Measurements from ENCODE around the gene NUCB2. TPM values are rescaled to one million over a fixed set of nuclear protein-coding genes. Genes with fewer than 3 reads are reported as not detected.

NUCB2 gene
- polyA plus RNA-seq, 3 donors = 8.6 to 41.3 (median 31.4) TPM

GRCh38 chr11:17229481-17230152 lies 46.9 kb upstream of the NUCB2 start:
- 67% methylated on average over 6 of the region's 7 CpGs for WGBS (ENCODE audit: insufficient coverage)
- Mint-ChIP-seq H3K4me1 (peaks cover 12% of the 10 kb centered on the region), H3K27me3 (ENCODE audit: low read depth in 3 of 3) (peaks cover 2 to 8% (median 4%) of the 10 kb centered on the region in 3 donors), H3K36me3 (no peaks in the 10 kb centered on the region), H3K9me3 (no peaks in the 10 kb centered on the region), H3K4me3 (no peak overlapping the region), H3K27ac (no peak overlapping the region)
- TF ChIP-seq CTCF (IDR thresholded peaks at IDR 0.05) = no peak
- no peak for DNase-seq
- Histone ChIP-seq H3K27me3 (ENCODE audit: control insufficient read depth in 2 of 2, insufficient read depth in 2 of 2, low read length in 2 of 2) (no peaks in the 10 kb centered on the region), H3K4me2 (replicated peaks; ENCODE audit: extremely low read depth, low read length, poor library complexity, severe bottlenecking) (no peak overlapping the region), H3K9me3 (replicated peaks in 1 of 2; ENCODE audit: control insufficient read depth in 1 of 2, insufficient read depth in 1 of 2, low read length in 2 of 2) (no peaks in the 10 kb centered on the region), H3K27ac (ENCODE audit: low read depth in 1 of 2, low read length in 2 of 2) (no peak overlapping the region), H3K36me3 (replicated peaks in 1 of 2; ENCODE audit: control insufficient read depth in 1 of 2, insufficient read depth in 2 of 2, low read length in 2 of 2) (no peaks in the 10 kb centered on the region), H2AFZ (ENCODE audit: insufficient read depth, low read depth, low read length, poor library complexity, severe bottlenecking) (no peak overlapping the region), H4K20me1 (ENCODE audit: insufficient read depth, low read length) (no peaks in the 10 kb centered on the region), H3K9ac (ENCODE audit: insufficient read depth, low read length, poor library complexity, severe bottlenecking) (no peak overlapping the region), H3K4me3 (replicated peaks in 1 of 3; ENCODE audit: low read depth in 2 of 3, low read length in 3 of 3) (no peak overlapping the region), H3K79me2 (ENCODE audit: insufficient read depth, low read length) (no peaks in the 10 kb centered on the region), H3K4me1 (ENCODE audit: control insufficient read depth in 1 of 2, insufficient read depth in 2 of 2, low read length in 2 of 2) (peaks cover 7 to 15% of the 10 kb centered on the region in 2 donors)
- intact Hi-C loops (cut with micrococcal nuclease) = loop anchor here (5.0 to 10.0 kb wide), 3 partner anchors 125 to 275 kb away; partner anchors contain the start of gene NCR3LG1 (in 1 of the 2)

- Mint-ChIP-seq H3K27me3 (ENCODE audit: low read depth in 3 of 3) (peaks cover 2 to 8% (median 3%) of the 10 kb centered on the region in 3 donors), H3K4me1 (peaks cover 12% of the 10 kb centered on the region), H3K27ac (peak overlapping the region in 1 of 7 donors; percentile 15), H3K4me3 (no peak overlapping the region), H3K9me3 (no peaks in the 10 kb centered on the region), H3K36me3 (no peaks in the 10 kb centered on the region)
- H3K4me3 ChIP-seq (replicated peaks in 1 of 3; ENCODE audit: low read depth in 2 of 3, low read length in 3 of 3) = peak overlapping the region in 1 of 3 experiments; percentile 43
- H3K9ac ChIP-seq (ENCODE audit: insufficient read depth, low read length, poor library complexity, severe bottlenecking) = no peak overlapping the region
- H3K4me2 ChIP-seq (replicated peaks; ENCODE audit: extremely low read depth, low read length, poor library complexity, severe bottlenecking) = no peak overlapping the region
- peaks cover 7 to 15% of the 10 kb centered on the region in 2 donors for H3K4me1 ChIP-seq (ENCODE audit: control insufficient read depth in 1 of 2, insufficient read depth in 2 of 2, low read length in 2 of 2)
- H3K27me3 ChIP-seq (ENCODE audit: control insufficient read depth in 2 of 2, insufficient read depth in 2 of 2, low read length in 2 of 2) = peaks cover 0 to 2% of the 10 kb centered on the region in 2 donors
- no peaks in the 10 kb centered on the region for H4K20me1 ChIP-seq (ENCODE audit: insufficient read depth, low read length)
- intact Hi-C loops (cut with micrococcal nuclease) = loop anchor here (10.0 kb wide), 2 partner anchors 124 to 274 kb away; partner anchors contain the start of gene NCR3LG1 (in 1 of the 2)
- no peak overlapping the region for H3K27ac ChIP-seq (ENCODE audit: low read depth in 1 of 2, low read length in 2 of 2)
- H3K9me3 ChIP-seq (replicated peaks in 1 of 2; ENCODE audit: control insufficient read depth in 1 of 2, insufficient read depth in 1 of 2, low read length in 2 of 2) = no peaks in the 10 kb centered on the region
- peak; percentile 35 to 52 (median 48) for DNase-seq
- TF ChIP-seq CTCF (IDR thresholded peaks at IDR 0.05) = no peak
- no peaks in the 10 kb centered on the region for H3K36me3 ChIP-seq (replicated peaks in 1 of 2; ENCODE audit: control insufficient read depth in 1 of 2, insufficient read depth in 2 of 2, low read length in 2 of 2)
- no peaks in the 10 kb centered on the region for H3K79me2 ChIP-seq (ENCODE audit: insufficient read depth, low read length)
- 0% methylated on average over 1 of the region's 3 CpGs for WGBS (ENCODE audit: insufficient coverage)
- H2AFZ ChIP-seq (ENCODE audit: insufficient read depth, low read depth, low read length, poor library complexity, severe bottlenecking) = peak overlapping the region; percentile 54
Measured at GRCh38 chr11:17230867-17231851, 45.4 kb upstream of the NUCB2 start.

Measured in CD14-positive monocyte (primary cell).